T-cell (primary cell): Measurements from ENCODE around the gene ERC2. TPM values are rescaled to one million over a fixed set of nuclear protein-coding genes. Genes with fewer than 3 reads are reported as not detected.
"Not testable (repeated sequence)": the region's sequence is repeated elsewhere in the genome, so short reads cannot be mapped to it uniquely, and the experiment has no call there.

Experiments used
- ATAC-seq, 4 experiments: fragments of 200-7000 bp in 3 of 4; fragments of 150-1000 bp in 1 of 4; cut with Tn5 transposase; replicated peaks in 1 of 4; 1 replicate in 3 of 4; 2 replicates in 1 of 4; pipeline ENCODE4 v1.10.0; 2021; ENCODE audit warnings: moderate library complexity in 3 of 4, mild to moderate bottlenecking in 2 of 4, moderate number of reproducible peaks in 1 of 4
- CTCF ChIA-PET, 2 donors: fragments of 300-600 bp; sonication (Branson Sonifier 250); formaldehyde crosslinking; loops; one replicate each; lab custom pipeline; 2022; ENCODE audit warnings: antibody characterized with exemption in 2 of 2; lab: Charles Lee
- POLR2A ChIA-PET, 2 donors: fragments of 300-600 bp; sonication (Branson Sonifier 250); formaldehyde crosslinking; loops; one replicate each; lab custom pipeline; 2022; ENCODE audit warnings: antibody characterized with exemption in 2 of 2; lab: Charles Lee
- DNase-seq, 35 experiments: peaks; one replicate each; pipeline versions ENCODE4 v3.0.0 to v3.0.0-alpha.2; 2013 to 2023
- H3K27ac ChIP-seq: one replicate; pipeline ENCODE4 v1.5.1; 2013; ENCODE audit warnings: low read length
- H3K27me3 ChIP-seq, 2 experiments: replicated peaks in 1 of 2; 1 replicate in 1 of 2; 2 replicates in 1 of 2; pipeline versions ENCODE4 v1.6.1 to v1.7.0; 2013; ENCODE audit warnings: low read length in 1 of 2, mixed read lengths in 1 of 2; ENCODE audit not compliant: control insufficient read depth in 2 of 2, insufficient read depth in 2 of 2; ENCODE audit errors: extremely low read depth in 1 of 2
- H3K36me3 ChIP-seq, 2 donors: 1 replicate in 1 of 2; 2 replicates in 1 of 2; pipeline versions ENCODE4 v1.6.1 to v1.7.0; 2013; ENCODE audit warnings: low read length in 1 of 2; ENCODE audit not compliant: control insufficient read depth in 2 of 2, insufficient read depth in 1 of 2; ENCODE audit errors: extremely low read depth in 1 of 2
- H3K4me1 ChIP-seq, 2 experiments: 1 replicate in 1 of 2; 2 replicates in 1 of 2; pipeline versions ENCODE4 v1.6.1 to v1.7.0; 2013; ENCODE audit warnings: low read length in 2 of 2, mixed read lengths in 1 of 2; ENCODE audit not compliant: insufficient read depth in 2 of 2, control insufficient read depth in 1 of 2; ENCODE audit errors: extremely low read depth in 1 of 2
- H3K4me3 ChIP-seq, 2 donors: 1 replicate in 1 of 2; 2 replicates in 1 of 2; pipeline versions ENCODE4 v1.5.1 to v1.7.0; 2013; ENCODE audit warnings: mild to moderate bottlenecking in 2 of 2, low read length in 1 of 2, moderate library complexity in 1 of 2; ENCODE audit not compliant: control insufficient read depth in 1 of 2; ENCODE audit errors: extremely low read depth in 1 of 2
- H3K9me3 ChIP-seq: 2 replicates; pipeline ENCODE4 v1.7.0; 2013
- H3K27ac Mint-ChIP-seq, 2 donors: one replicate each; pipeline ENCODE4 v1.8.0; 2020 to 2021; ENCODE audit warnings: mild to moderate bottlenecking in 2 of 2, mixed read lengths in 2 of 2
- H3K27me3 Mint-ChIP-seq, 2 donors: one replicate each; pipeline ENCODE4 v1.8.0; 2021 to 2022; ENCODE audit warnings: mixed read lengths in 2 of 2
- H3K36me3 Mint-ChIP-seq: one replicate; pipeline ENCODE4 v1.8.0; 2021; ENCODE audit warnings: mixed read lengths
- H3K4me1 Mint-ChIP-seq, 3 donors: one replicate each; pipeline ENCODE4 v1.8.0; 2020 to 2022; ENCODE audit warnings: mixed read lengths in 3 of 3, mild to moderate bottlenecking in 1 of 3
- H3K4me3 Mint-ChIP-seq, 3 donors: one replicate each; pipeline ENCODE4 v1.8.0; 2020 to 2022; ENCODE audit warnings: mild to moderate bottlenecking in 3 of 3, mixed read lengths in 3 of 3, moderate library complexity in 3 of 3
- H3K9me3 Mint-ChIP-seq, 3 donors: one replicate each; pipeline ENCODE4 v1.8.0; 2020 to 2022; ENCODE audit warnings: mixed read lengths in 3 of 3
- WGBS: methylation state at CpG from one replicate; pipeline ENCODE4 v1.1.5; 2013; ENCODE audit warnings: missing lambda C conversion rate; ENCODE audit not compliant: insufficient coverage; 5-methylcytosine and 5-hydroxymethylcytosine counted together
- total RNA-seq, 35 experiments: library from RNA in 6 of 35; stranded (reverse) in 6 of 35; fragments of 120-200 nt in 1 of 35; gene quantifications; one replicate each; pipeline versions ENCODE4 v1.2.1 to v1.2.4 and lab custom pipeline; 2013 to 2026

The ERC2 gene
- total RNA-seq, 5 donors from 2014 or later (not counting 1 experiment from before 2014, with no cell fraction given) = not detected

- Mint-ChIP-seq H3K9me3 (peaks cover 0 to 5% (median 3%) of the 10 kb centered on the region in 3 donors), H3K4me3 (no peak overlapping the region), H3K27me3 (no peaks in the 10 kb centered on the region), H3K27ac (no peak overlapping the region), H3K4me1 (no peaks in the 10 kb centered on the region), H3K36me3 (no peaks in the 10 kb centered on the region)
- Histone ChIP-seq H3K27me3 (no peaks in the 10 kb centered on the region), H3K36me3 (no peaks in the 10 kb centered on the region), H3K4me1 (no peaks in the 10 kb centered on the region), H3K4me3 (no peak overlapping the region), H3K9me3 (no peaks in the 10 kb centered on the region), H3K27ac (no peak overlapping the region)
- ChIA-PET CTCF (no interaction called here), POLR2A (no interaction called here)
- no CpG with 5 or more reads among the region's 2 CpGs for WGBS
- ATAC-seq (no peak), DNase-seq (no peak)
Measured at GRCh38 chr3:56081246-56081645, 387.0 kb downstream of the ERC2 start.

- no peak overlapping the region for H3K27ac ChIP-seq
- CTCF ChIA-PET = no interaction called here
- H3K4me3 Mint-ChIP-seq = no peak overlapping the region
- H3K36me3 Mint-ChIP-seq = no peaks in the 10 kb centered on the region
- H3K9me3 ChIP-seq = no peaks in the 10 kb centered on the region
- POLR2A ChIA-PET = no interaction called here
- no peaks in the 10 kb centered on the region for H3K36me3 ChIP-seq
- no peaks in the 10 kb centered on the region for H3K4me1 Mint-ChIP-seq
- no peaks in the 10 kb centered on the region for H3K9me3 Mint-ChIP-seq
- H3K4me3 ChIP-seq = no peak overlapping the region
- no peaks in the 10 kb centered on the region for H3K4me1 ChIP-seq
- H3K27ac Mint-ChIP-seq = no peak overlapping the region
- ATAC-seq = no peak
- no CpG with 5 or more reads among the region's 2 CpGs for WGBS
- DNase-seq = no peak
- H3K27me3 Mint-ChIP-seq = no peaks in the 10 kb centered on the region
- H3K27me3 ChIP-seq = no peaks in the 10 kb centered on the region
Measured at GRCh38 chr3:56076746-56077145, 391.5 kb downstream of the ERC2 start.

GRCh38 chr3:56075089-56075488 is 393.2 kb downstream of the ERC2 start:
- Mint-ChIP-seq H3K4me1 (no peaks in the 10 kb centered on the region), H3K27ac (no peak overlapping the region), H3K9me3 (no peaks in the 10 kb centered on the region), H3K4me3 (no peak overlapping the region), H3K36me3 (no peaks in the 10 kb centered on the region), H3K27me3 (peaks cover 0 to 3% of the 10 kb centered on the region in 2 donors)
- CTCF ChIA-PET = no interaction called here
- H3K27ac ChIP-seq = no peak overlapping the region
- no peak overlapping the region for H3K4me3 ChIP-seq
- H3K9me3 ChIP-seq = no peaks in the 10 kb centered on the region
- WGBS = no CpG with 5 or more reads among the region's 1 CpG
- POLR2A ChIA-PET = no interaction called here
- ATAC-seq (no peak), DNase-seq (no peak)
- H3K27me3 ChIP-seq = no peaks in the 10 kb centered on the region
- H3K36me3 ChIP-seq = no peaks in the 10 kb centered on the region
- H3K4me1 ChIP-seq = no peaks in the 10 kb centered on the region

GRCh38 chr3:56069766-56070165 is 398.5 kb downstream of the ERC2 start:
- H3K4me3 Mint-ChIP-seq = no peak overlapping the region
- ATAC-seq = no peak
- no peaks in the 10 kb centered on the region for H3K4me1 ChIP-seq
- DNase-seq = no peak
- no peaks in the 10 kb centered on the region for H3K9me3 ChIP-seq
- no peak overlapping the region for H3K27ac Mint-ChIP-seq
- H3K4me1 Mint-ChIP-seq = no peaks in the 10 kb centered on the region
- no peaks in the 10 kb centered on the region for H3K36me3 ChIP-seq
- H3K36me3 Mint-ChIP-seq = no peaks in the 10 kb centered on the region
- peaks cover 0 to 8% of the 10 kb centered on the region in 2 donors for H3K27me3 Mint-ChIP-seq
- POLR2A ChIA-PET = no interaction called here
- CTCF ChIA-PET = no interaction called here
- H3K4me3 ChIP-seq = no peak overlapping the region
- peaks cover 9 to 12% (median 11%) of the 10 kb centered on the region in 3 donors for H3K9me3 Mint-ChIP-seq
- H3K27ac ChIP-seq = no peak overlapping the region
- no peaks in the 10 kb centered on the region for H3K27me3 ChIP-seq

GRCh38 chr3:56066405-56066804 is 401.9 kb downstream of the ERC2 start:
- H3K27ac ChIP-seq, DNase-seq, POLR2A ChIA-PET, H3K36me3 Mint-ChIP-seq, H3K4me3 ChIP-seq, ATAC-seq, H3K4me1 Mint-ChIP-seq, H3K36me3 ChIP-seq, CTCF ChIA-PET, H3K9me3 ChIP-seq, H3K27ac Mint-ChIP-seq, H3K4me3 Mint-ChIP-seq, H3K4me1 ChIP-seq, H3K27me3 ChIP-seq: not testable (repeated sequence)
- peaks cover 0 to 10% of the 10 kb centered on the region in 2 donors for H3K27me3 Mint-ChIP-seq
- WGBS = no CpG with 5 or more reads among the region's 1 CpG
- peaks cover 9 to 13% (median 12%) of the 10 kb centered on the region in 3 donors for H3K9me3 Mint-ChIP-seq

GRCh38 chr3:56064684-56065083 is 403.6 kb downstream of the ERC2 start:
- ATAC-seq (no peak), DNase-seq (no peak)
- POLR2A ChIA-PET = no interaction called here
- H3K27me3 ChIP-seq = no peaks in the 10 kb centered on the region
- Mint-ChIP-seq H3K36me3 (no peaks in the 10 kb centered on the region), H3K27me3 (peaks cover 0 to 7% of the 10 kb centered on the region in 2 donors), H3K27ac (no peak overlapping the region), H3K4me3 (no peak overlapping the region), H3K4me1 (no peaks in the 10 kb centered on the region), H3K9me3 (peaks cover 9 to 13% (median 12%) of the 10 kb centered on the region in 3 donors)
- H3K4me3 ChIP-seq = no peak overlapping the region
- H3K27ac ChIP-seq = no peak overlapping the region
- CTCF ChIA-PET = no interaction called here
- H3K9me3 ChIP-seq = no peaks in the 10 kb centered on the region
- no peaks in the 10 kb centered on the region for H3K36me3 ChIP-seq
- no peaks in the 10 kb centered on the region for H3K4me1 ChIP-seq

- peaks cover 0 to 3% of the 10 kb centered on the region in 2 donors for H3K27me3 Mint-ChIP-seq
- H3K4me1 Mint-ChIP-seq = no peaks in the 10 kb centered on the region
- Histone ChIP-seq H3K36me3 (no peaks in the 10 kb centered on the region), H3K4me1 (no peaks in the 10 kb centered on the region), H3K27ac (no peak overlapping the region), H3K4me3 (no peak overlapping the region), H3K27me3 (no peaks in the 10 kb centered on the region), H3K9me3 (no peaks in the 10 kb centered on the region)
- WGBS = 71% methylated on average over 1 of the region's 2 CpGs
- ChIA-PET POLR2A (no interaction called here), CTCF (no interaction called here)
- DNase-seq (no peak), ATAC-seq (no peak)
- no peak overlapping the region for H3K27ac Mint-ChIP-seq
- no peak overlapping the region for H3K4me3 Mint-ChIP-seq
- H3K9me3 Mint-ChIP-seq = peaks cover 4 to 8% (median 7%) of the 10 kb centered on the region in 3 donors
- no peaks in the 10 kb centered on the region for H3K36me3 Mint-ChIP-seq
Measured at GRCh38 chr3:56061279-56061626, 407.0 kb downstream of the ERC2 start.
